H1 (cell line): Measurements from ENCODE around the gene AGAP1.

Experiments
- CHD1 ChIP-seq: IDR thresholded peaks from 2 replicates; pipeline ENCODE4 v1.6.1; 2012; ENCODE audit warnings: low read depth, low read length, improper control_type of control experiment
- EZH2 ChIP-seq: fragments of 200-600 bp; sonication (generic); IDR thresholded peaks from 2 replicates; pipeline ENCODE4 v1.7.1; 2012; ENCODE audit warnings: low read depth, mild to moderate bottlenecking, moderate library complexity, low read length, inconsistent platforms; ENCODE audit not compliant: severe bottlenecking
- MAX ChIP-seq: IDR thresholded peaks from 2 replicates; pipeline ENCODE4 v1.6.1; 2012; ENCODE audit warnings: inconsistent platforms
- POLR2A ChIP-seq, 2 experiments: IDR thresholded peaks; 1 replicate in 1 of 2; 2 replicates in 1 of 2; pipeline ENCODE4 v1.6.1; 2011; ENCODE audit warnings: low read depth in 2 of 2, low read length in 2 of 2, mild to moderate bottlenecking in 2 of 2; ENCODE audit errors: control extremely low read depth in 1 of 2
- SUZ12 ChIP-seq: fragments of 200-600 bp; sonication (generic); IDR thresholded peaks from 2 replicates; pipeline ENCODE4 v1.6.1; 2012; ENCODE audit warnings: mild to moderate bottlenecking, inconsistent platforms, low read length, moderate library complexity, mixed read lengths
- TAF1 ChIP-seq: IDR thresholded peaks from 2 replicates; pipeline ENCODE4 v1.6.1; 2011; ENCODE audit warnings: mild to moderate bottlenecking, low read depth, low read length
- TCF12 ChIP-seq: IDR thresholded peaks from 2 replicates; pipeline ENCODE4 v1.6.1; 2011; ENCODE audit warnings: low read depth, mild to moderate bottlenecking, low read length
- TF ChIP-seq, protein P1 (sequence below), 3 experiments: IDR thresholded peaks; 1 replicate in 2 of 3; 2 replicates in 1 of 3; pipeline versions ENCODE4 v1.5.1 to v1.6.1; 2011; ENCODE audit warnings: low read length in 3 of 3, mild to moderate bottlenecking in 3 of 3, inconsistent platforms in 2 of 3, low read depth in 1 of 3, moderate library complexity in 1 of 3; ENCODE audit not compliant: insufficient read depth in 1 of 3; ENCODE audit errors: control extremely low read depth in 1 of 3
- TF ChIP-seq, protein P2 (sequence below): IDR thresholded peaks from 2 replicates; pipeline ENCODE4 v1.6.1; 2012; ENCODE audit warnings: inconsistent platforms

- TF ChIP-seq, protein P1, sequence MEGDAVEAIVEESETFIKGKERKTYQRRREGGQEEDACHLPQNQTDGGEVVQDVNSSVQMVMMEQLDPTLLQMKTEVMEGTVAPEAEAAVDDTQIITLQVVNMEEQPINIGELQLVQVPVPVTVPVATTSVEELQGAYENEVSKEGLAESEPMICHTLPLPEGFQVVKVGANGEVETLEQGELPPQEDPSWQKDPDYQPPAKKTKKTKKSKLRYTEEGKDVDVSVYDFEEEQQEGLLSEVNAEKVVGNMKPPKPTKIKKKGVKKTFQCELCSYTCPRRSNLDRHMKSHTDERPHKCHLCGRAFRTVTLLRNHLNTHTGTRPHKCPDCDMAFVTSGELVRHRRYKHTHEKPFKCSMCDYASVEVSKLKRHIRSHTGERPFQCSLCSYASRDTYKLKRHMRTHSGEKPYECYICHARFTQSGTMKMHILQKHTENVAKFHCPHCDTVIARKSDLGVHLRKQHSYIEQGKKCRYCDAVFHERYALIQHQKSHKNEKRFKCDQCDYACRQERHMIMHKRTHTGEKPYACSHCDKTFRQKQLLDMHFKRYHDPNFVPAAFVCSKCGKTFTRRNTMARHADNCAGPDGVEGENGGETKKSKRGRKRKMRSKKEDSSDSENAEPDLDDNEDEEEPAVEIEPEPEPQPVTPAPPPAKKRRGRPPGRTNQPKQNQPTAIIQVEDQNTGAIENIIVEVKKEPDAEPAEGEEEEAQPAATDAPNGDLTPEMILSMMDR (IDR thresholded peaks at IDR 0.05; ENCODE audit: control extremely low read depth in 1 of 3, insufficient read depth in 1 of 3, low read depth in 1 of 3, low read length in 3 of 3): no peak
- TF ChIP-seq EZH2: no peak
- TF ChIP-seq, protein P2, sequence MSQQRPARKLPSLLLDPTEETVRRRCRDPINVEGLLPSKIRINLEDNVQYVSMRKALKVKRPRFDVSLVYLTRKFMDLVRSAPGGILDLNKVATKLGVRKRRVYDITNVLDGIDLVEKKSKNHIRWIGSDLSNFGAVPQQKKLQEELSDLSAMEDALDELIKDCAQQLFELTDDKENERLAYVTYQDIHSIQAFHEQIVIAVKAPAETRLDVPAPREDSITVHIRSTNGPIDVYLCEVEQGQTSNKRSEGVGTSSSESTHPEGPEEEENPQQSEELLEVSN: no peak
- TF ChIP-seq TAF1: no peak
- no peak for TF ChIP-seq POLR2A (IDR thresholded peaks at IDR 0.05; ENCODE audit: control extremely low read depth in 1 of 2, low read depth in 2 of 2, low read length in 2 of 2)
- TF ChIP-seq TCF12: no peak
- no peak for TF ChIP-seq CHD1
- no peak for TF ChIP-seq MAX
- TF ChIP-seq SUZ12: no peak
These were observed 642.7 kb downstream of the AGAP1 start for GRCh38 chr2:236136538-236136937.
